HG02798 (cell line): ENCODE data around the gene TRAPPC14.
"Not testable (repeated sequence)": the region's sequence is repeated elsewhere in the genome, so short reads cannot be mapped to it uniquely, and the experiment has no call there.

ENCODE experiments used
- ATAC-seq: cut with Tn5 transposase; IDR thresholded peaks from one replicate; pipeline ENCODE4 v1.9.1; 2021; ENCODE audit warnings: mild to moderate bottlenecking; ENCODE audit not compliant: unreplicated experiment, poor library complexity

Gene TRAPPC14

GRCh38 chr7:100158229-100159098 lies at the start of gene TRAPPC14:
TRAPPC14 (minus strand) TSS chr7:100158723; CDS start chr7:100158499, 224 bp downstream.
- peak; percentile 90 for ATAC-seq

- no peak for ATAC-seq
Observed at GRCh38 chr7:100204454-100204853, 45.9 kb upstream of the TRAPPC14 start.

GRCh38 chr7:100200693-100201092 lies 42.2 kb upstream of the TRAPPC14 start:
- no peak for ATAC-seq

DNA sequence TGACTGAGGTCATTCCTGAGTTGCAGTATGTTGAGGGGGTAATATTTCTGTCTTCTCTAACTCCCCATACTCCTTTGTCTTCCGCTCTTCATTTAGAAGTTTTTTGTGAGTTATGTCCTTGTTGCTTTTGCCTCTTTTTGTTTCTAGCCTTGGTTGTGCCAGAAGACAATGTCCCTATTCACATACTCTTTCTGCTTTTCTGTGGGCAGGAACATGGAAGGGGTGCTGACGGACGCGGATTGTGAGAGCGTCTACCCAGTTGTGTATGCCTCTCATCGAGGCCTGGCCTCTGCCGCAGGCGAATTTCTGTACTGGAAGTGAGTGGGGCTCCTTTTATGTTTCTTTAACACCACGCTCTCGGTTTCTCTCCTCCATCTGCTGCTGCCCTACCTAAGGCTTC lies 39.7 kb upstream of the TRAPPC14 start:
- no peak for ATAC-seq

GRCh38 chr7:100195901-100196322 lies 37.4 kb upstream of the TRAPPC14 start:
- not testable (repeated sequence) for ATAC-seq

- ATAC-seq: no peak
Observed at GRCh38 chr7:100195222-100195621, 36.7 kb upstream of the TRAPPC14 start.

GRCh38 chr7:100192969-100193368 lies 34.4 kb upstream of the TRAPPC14 start:
- no peak for ATAC-seq

DNA sequence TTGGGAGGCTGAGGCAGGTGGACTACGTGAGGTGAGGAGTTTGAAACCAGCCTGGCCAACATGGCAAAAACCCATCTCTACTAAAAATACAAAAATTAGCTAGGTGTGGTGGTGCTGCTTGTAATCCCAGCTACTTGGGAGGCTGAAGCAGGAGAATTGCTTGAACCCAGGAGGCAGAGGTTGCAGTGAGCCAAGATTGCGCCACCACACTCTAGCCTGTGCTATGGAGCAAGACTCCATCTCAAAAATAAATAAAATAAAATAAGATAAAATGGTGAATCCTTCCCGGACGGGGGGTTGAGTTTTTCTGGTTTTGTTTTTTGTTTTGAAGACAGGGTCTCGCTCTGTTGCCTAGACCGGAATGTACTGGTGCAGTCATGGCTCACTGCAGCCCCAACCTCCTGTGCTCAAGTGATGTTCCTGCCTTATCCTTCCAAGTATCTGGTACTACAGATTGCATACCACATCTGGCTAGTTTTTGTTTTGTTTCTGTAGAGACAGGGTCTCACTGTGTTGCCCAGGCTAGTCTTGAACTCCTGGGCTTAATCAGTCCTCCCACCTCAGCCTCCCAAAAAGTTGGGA lies 33.8 kb upstream of the TRAPPC14 start:
- not testable (repeated sequence) for ATAC-seq

GRCh38 chr7:100191775-100192174 lies 33.3 kb upstream of the TRAPPC14 start:
- ATAC-seq: no peak

GRCh38 chr7:100190048-100190711 lies 31.7 kb upstream of the TRAPPC14 start:
- no peak for ATAC-seq

GRCh38 chr7:100189061-100189460 lies 30.5 kb upstream of the TRAPPC14 start:
- ATAC-seq: no peak

GRCh38 chr7:100185726-100186125 lies 27.2 kb upstream of the TRAPPC14 start:
- ATAC-seq: no peak

GRCh38 chr7:100183090-100183489 lies 24.6 kb upstream of the TRAPPC14 start:
- ATAC-seq: not testable (repeated sequence)

DNA sequence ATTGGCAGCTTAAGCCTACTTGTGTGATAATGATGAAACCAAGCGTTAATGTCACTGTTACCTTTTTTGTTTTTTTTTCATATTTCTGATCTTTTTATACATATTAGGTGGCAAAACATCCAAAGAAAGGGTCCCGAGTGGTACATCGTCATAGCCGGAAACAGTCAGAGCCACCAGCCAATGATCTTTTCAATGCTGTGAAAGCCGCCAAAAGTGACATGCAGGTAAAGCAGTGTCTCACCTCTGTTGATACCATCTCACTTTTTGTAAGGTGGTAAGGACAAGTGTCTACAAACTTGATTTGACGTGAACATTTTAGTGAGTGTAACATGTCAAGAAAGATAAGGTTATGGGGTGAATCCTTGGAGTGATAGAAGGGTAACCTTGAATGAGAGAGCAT lies 24.1 kb upstream of the TRAPPC14 start:
- not testable (repeated sequence) for ATAC-seq

DNA sequence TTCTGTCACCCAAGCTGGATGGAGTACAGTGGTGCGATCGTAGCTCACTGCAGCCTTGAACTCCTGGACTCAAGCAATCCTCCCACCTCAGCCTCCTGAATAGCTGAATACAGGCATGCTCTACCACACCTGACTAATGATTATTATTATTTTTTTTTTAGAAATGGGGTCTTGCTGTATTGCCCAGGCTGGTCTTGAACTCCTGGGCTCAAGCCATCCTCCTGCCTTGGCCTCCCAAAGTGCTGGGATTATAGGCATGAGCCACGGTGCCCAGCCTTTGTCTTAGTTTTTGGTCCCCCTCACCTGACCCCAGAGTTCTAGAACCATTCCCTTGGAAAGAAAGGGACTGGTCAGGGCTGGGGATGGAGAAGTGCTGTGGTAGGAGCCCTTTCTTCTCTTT lies 21.6 kb upstream of the TRAPPC14 start:
- ATAC-seq: not testable (repeated sequence)

DNA sequence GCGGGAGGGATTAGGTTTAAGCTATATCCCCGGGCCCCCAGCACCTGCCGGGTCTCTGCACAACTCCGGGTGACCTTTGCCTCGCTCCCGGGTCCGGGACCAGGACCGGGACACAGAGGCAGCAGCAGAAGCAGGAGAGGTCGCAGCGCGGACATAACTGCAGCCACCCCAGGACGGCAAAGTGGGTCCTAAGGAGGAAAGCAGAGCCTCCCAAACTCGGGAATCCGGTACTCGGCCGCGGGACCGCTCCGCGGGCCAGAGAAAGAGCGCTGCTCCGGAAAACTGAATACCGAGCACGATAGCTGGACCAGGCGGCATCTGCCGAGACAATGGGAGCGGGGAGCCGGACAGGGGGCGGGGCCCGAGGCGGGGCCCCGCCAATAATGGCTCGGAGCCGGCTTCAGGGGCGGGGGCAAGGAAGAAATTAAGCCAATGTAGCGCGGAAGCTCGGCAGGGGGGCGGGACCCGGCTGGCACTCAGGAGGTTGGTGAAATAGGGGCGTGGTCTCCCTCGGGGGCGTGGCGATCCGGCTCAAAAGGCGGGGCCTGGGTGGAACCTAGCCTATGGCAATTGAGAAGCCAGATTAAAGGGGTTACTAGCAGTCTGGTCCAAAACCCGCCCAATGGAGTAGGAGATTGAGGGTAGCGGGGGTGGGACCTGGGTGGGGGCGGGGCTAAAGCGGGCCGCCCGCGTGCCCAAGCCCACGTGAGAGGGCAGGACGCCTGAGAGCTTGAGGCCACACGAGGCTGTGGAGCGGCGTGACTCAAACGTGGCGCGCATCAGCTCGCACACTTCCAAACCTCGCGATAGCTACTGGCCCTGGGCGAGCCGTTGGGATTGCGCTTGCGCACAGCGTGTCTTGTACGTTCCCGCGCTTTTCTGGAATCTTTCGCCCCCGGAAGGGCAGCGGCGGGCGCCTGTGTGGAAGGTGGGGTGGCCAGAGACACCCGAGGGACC lies 18.8 kb upstream of the TRAPPC14 start, which contains the start of the genes GPC2 and STAG3:
TSS of gene GPC2 (minus strand) at position 337 of the 957 bp plus-strand sequence. CDS start at position 155, 182 bp downstream.
TSS of gene STAG3 (plus strand) at position 874 of the 957 bp plus-strand sequence. CDS start 2,639 bp downstream, outside the sequence.
- ATAC-seq: peak; percentile 90

GRCh38 chr7:100176096-100177044 lies 17.8 kb upstream of the TRAPPC14 start:
- ATAC-seq: no peak

DNA sequence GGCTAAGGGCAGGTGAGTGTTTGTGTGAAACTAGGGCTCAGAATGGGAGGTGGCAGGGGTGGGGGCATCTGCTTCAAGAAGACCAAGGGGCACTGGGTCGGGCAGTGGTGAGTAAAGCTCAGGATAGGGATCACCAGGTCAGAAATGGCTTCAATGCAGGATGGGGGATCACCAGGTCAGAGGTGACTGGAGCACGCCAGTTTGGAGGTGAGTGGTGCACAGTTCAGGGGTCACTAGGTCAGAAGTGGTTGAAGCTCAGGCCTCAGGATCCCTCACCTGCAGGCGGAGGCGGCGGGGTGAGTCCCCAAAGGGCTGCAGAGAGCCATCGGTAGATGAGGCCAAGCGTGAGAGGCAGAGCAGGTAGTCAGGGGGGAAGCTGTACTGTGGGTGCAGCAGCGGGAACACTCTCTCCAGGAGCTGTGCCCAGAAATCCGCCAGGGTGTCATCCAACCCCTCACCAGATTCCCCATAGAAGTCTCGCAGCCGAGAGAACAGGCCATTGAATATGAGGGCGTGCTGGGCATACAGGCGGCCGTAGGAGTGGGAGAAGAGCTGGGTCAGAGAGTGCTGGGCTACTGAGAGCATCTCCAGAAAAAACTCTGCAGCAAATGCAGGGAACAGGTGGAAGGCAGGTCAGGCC lies 16.9 kb upstream of the TRAPPC14 start:
- ATAC-seq: no peak
